GM18870 (cell line): ENCODE data around the gene OTOG.

ENCODE experiments used
- ATAC-seq: cut with Tn5 transposase; IDR thresholded peaks from one replicate; pipeline ENCODE4 v1.9.1; 2021; ENCODE audit warnings: moderate library complexity; ENCODE audit not compliant: unreplicated experiment

Gene OTOG

DNA sequence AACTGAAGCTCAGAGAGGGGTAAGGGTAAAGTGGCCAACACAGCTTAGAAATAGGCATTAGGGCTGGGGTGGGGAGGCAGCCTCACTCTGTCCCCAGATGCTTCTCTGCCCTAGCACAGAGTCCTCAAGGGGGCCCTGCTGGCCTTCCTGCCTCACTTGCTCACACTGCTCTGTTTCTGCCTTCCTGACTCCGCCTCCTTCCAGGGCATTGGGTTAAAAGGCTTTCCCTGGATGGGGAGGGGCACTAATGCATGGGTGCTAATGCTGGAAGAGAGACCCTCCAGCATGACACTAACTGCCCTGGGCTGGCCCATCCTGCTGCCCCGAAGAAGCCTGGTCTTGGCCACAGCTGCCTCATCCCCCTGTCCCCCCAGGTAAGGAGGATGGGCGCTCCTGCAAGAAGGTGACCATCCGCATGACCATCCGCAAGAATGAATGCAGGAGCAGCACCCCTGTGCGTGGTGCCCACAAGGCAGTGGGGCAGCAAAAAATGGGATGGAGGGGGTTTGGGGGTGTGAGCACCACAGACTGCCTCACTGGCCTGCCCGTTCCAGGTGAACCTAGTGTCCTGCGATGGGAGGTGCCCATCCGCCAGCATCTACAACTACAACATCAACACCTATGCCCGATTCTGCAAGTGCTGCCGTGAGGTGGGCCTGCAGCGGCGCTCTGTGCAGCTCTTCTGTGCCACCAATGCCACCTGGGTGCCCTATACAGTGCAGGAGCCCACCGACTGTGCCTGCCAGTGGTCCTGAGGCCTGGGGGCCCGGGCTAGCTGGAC, 98.3 kb downstream of the OTOG start:
- no peak for ATAC-seq

DNA sequence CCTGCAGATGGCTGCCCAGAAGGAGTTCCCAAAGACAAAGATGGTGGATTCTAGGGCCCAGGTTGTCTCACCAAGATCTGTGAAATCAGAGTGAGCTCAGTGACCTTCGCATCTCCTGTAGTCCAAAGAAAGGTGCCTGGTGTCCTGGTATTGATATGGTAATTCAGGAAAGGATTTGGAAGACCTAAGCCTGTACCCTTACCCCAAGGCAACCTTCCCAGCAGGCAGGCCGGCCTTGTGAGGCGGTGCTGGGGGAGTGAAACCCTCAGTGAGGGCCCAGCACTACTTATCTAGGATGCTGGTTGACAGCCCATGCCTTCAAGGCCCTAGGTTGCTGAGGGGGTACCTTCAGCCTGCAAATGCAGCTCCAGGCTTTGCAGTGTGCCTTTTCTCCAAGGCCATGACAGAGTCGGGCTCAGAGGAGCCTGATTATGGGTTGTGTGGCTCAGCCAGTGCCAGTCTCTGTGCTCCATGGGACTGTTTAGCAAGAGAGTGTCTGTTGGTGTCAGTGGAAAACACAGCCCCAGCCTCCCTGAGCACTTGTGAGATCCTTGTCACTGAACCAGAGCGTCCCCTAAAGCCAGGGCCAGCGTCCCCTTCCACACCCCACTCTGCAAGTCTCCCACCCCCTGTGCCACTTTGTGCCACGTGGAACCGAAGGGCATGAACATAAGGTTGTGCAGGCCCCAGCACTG, 99.5 kb downstream of the OTOG start:
- ATAC-seq = no peak

DNA sequence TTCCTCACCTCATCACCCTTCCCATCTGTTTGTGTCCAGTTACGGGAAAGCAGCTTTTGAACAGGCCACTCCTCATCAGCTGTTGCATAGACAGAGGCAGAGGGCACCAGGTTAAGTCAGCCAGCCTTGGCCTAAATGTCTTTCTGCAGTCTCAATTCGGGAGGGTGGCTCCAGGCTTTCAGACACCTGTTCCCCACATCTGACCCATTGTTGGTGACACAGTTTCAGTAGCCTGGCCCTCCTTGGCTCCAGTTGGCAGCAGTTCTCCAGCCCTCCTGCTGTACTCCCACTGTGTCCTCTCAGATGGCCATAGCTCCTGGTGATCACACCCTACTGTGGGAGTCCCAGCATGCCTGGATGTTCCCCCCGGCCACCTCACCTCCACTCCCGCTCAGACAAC, 101.5 kb downstream of the OTOG start:
- ATAC-seq = no peak

DNA sequence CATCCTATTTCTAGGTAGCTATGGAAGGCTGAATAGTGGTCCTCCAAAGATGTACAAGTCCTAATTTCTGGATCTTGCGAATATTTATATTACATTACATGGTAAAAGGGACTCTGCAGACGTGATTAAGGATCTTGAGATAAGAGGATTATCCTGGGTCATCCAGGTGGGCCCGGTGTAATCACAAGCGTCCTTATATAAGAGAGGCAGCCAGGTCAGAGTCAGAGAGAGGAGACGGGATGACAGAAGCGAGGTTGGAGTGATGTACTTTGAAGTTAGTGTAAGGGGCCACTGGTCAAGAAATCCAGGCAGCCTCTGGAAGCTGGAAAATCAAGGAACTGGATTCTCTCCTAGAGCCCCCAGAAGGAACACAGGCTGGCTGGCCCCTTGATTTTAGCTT, 102.2 kb downstream of the OTOG start:
- ATAC-seq = no peak

DNA sequence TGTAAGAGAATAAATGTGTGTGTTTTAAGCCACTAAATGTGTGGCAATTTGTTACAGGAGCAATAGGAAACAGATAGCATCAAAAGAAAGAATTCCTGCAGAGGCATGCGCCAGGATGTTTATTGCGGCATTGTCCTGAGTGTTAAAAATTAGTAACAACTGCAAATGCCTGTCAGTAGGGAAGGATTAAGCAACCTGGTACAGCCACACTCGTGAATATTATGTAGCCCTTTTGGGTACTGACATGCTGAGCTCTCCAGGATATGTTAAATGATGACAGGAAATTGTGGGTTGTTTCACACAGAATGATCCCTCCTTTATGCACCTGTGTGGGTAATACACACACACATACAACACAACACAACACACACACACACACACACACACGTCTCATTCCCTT, 102.6 kb downstream of the OTOG start:
- ATAC-seq = no peak

DNA sequence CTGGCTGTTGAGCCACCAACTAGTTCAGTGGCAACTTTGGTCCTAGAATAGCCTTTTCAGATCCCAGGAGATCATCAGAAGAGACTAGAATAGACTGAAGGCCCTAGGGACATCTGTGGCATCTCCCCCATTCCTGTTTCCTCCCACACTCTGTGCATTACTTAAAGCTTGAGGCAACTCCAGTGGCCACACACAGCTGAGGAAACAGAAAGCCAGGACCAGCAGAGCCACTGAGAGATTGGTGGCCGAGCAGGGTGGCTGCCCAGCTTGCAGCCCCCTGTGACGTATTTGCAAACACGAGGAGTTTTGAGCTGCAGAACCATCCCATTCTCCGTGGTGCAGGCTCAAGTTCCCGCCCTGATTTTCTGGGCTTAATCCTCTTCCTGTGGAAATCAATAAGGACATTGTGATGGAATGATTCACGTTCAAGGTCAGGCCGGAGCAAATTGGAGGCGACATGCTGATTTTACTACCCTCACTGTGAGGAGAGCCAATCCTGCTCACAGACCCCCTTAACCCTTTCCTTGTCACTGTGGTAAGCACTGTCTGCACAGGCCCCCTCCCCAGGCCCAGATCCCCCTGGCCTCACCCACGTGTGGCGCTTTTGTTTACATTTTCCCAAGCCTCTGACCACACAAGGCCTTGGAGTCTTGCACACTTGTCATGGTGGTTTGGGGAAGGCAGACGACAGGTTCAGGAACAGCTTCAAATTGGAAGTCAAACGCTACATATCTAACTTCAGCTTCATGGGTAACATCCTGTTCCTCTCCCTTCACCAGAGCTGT, 103.3 kb downstream of the OTOG start:
- no peak for ATAC-seq

DNA sequence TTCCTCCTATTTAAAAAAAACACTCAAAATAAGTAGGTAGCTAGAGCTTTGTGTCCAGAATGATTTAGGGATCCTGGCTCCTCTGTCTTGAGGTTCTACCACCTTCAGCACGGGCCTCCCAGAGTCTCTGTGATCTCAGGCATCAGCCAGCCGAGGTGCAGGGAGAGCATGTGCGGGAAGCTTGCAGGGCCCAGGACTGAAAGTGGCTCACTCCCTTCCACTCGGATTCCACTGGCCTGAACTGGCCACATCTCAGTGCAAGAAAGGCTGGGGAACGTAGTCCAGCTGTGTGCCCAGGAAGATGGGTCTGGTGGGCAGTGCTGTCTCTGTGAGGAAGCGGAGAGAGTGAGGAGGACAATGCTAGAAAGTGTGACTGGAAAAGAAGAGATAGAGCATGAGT, 104.0 kb downstream of the OTOG start:
- no peak for ATAC-seq

DNA sequence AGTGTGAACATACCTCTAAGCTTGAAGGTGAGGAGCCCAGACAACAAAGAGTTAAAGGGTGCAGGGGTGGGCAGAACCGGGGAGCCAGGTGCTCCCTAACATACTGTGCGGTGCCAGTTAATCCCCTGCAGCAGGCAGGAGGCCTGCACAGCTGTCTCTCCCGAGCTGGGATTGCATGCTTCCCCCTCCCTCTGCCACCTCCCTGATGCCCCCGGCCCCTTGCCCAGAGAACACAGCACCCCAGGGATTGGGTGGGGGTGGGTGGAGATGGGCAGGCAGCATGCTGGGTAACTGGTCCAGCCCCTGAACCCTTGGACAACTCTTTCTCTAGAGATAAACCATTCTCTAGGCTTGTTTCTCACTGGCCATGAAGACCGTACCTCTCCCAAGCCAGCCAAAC, 104.6 kb downstream of the OTOG start:
- no peak for ATAC-seq

DNA sequence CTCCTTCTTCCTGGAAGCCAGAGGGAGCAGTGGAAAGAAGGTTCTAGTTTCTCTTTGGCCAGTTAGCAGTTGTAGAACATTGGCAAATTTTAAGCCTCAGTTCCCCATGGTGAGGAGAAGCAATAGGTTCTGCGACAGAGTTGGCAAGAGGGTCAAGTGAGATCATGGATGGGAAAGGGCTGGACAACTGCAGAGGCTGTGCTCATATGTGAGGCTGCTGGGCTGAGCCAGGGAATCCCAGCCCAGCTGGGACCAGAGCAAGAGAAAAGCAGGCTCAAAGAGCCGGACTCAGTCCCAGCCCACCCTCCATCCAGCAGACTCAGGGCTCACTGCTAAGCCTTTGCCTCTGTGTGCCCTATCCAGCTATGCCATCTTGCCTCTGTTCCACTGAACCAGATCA, 105.5 kb downstream of the OTOG start:
- no peak for ATAC-seq

DNA sequence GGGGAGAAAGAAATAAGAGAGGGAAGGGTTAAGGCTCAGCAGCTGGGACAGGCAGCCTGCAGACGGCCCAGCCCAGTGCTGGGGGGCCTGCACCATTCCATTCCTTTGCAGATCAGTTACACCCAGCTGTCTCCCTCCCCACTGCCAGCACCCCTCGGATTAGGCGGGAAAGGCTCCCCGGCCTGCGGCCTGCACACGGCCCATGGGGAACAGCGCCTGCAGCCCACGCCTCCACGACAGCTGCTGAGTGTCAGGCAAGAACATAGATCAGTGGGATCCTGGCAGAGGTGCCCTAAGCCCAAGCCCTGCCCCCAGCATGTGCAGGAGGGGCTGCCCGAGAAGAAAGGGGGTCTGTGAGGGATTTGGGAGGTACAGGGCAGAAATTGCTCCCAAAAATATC, 106.6 kb downstream of the OTOG start:
- no peak for ATAC-seq

DNA sequence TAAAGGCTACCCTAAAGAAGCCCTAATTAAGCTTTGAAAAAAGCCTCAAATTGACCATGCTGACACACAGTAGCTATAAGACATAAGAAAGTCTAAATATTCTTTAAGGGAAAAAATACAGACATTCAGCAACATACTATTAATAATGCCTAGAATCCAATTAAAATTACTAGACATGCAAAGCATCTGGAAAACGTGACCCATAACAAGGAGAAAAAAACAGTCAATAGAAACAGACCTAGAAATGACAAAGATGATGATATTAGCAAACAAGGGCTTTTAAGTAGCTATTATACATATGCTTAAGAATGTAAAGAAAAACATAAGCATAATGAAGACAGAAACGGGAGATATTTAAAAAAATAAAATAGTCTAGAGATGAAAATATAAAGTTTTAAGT, 108.6 kb downstream of the OTOG start:
- ATAC-seq = no peak

DNA sequence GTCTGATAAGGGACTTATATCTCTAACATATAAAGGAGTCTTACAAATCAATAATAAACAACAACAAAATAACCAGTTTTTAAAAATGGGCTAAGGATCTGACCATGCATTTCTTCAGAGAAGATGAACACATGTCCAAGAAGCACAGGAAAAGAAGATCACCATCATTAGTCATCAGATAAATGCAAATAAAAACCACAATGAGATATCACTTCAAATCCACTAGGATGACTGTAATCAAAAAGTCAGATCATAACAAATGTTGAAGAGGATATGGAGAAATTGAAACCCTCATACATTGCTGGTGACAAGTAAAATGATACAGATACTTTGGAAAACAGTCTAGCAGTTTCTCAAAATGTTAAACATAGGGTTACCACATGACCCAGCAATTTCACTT, 111.2 kb downstream of the OTOG start:
- no peak for ATAC-seq

DNA sequence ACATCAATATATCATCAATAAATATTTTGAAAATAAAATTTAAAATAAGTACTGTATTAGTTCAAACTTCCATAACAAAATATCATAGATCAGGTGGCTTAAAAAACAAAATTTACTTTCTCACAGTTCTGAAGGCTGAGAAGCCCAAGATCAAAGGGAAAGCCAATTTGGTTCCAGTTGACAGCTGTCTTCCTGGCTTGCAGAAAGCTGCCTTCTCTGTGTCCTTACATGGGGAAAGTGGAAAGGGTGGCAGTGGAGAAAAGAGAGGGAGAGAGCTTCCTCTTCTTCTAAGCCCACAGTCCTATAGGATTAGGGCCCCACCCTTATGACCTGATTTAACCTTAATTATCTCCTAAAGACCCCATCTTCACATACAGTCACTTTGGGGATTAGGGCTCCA, 121.1 kb downstream of the OTOG start:
- no peak for ATAC-seq

DNA sequence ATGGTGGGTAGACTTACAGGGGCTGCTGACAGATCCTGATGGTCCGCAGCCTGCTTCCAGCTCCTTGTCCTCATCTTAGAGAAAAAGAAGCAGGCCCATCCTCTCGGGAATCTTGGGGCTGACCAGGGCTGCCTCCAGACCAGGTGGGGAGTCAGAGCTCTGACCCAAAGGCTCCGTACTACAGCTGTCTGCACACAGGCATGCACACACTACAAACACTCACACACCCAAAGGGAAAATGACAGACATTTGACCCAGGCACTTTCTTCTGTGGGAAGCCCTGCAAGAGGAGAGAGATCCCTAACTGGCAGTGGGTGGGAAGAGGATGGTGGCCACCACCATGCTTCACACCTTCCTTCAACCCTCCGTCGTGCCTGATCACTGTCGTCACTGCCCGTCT, 125.4 kb downstream of the OTOG start:
- ATAC-seq = no peak

DNA sequence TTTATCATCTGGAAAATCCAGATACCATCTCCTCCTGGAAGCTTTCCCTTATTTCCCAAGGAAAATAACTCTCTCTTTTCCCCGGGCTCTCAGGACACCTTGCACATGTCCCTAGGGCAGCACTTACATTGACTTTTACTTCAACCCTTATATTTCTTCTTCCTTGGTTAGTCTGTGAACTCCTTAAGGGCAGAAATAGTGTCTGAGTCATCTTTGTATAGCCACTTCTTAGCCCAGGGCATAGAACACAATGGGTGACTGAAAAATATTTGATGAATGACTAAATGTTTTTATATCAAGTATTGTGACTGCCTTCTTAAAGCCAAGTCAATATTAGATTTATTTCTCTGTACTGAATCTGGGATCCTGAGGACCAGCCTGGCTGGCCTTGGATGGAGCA, 126.9 kb downstream of the OTOG start:
- no peak for ATAC-seq

DNA sequence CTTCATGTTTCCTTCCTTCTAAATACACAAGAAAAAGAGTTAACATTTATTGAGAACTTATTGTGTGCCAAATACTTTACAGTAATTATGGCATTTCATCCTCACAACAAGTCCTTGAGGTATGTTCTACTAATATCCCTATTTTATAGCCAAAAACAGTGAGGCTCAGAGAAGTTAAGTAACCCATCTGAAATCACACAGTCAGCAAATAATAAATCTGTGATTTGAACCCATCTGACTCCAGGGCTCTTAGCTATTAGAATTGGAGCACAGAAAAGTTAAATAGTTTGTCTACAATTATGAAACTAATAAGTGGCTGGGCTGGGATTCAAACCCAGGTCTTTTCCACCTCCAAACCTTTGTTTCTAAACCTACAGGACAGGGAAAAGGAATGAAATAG, 135.8 kb downstream of the OTOG start:
- no peak for ATAC-seq

DNA sequence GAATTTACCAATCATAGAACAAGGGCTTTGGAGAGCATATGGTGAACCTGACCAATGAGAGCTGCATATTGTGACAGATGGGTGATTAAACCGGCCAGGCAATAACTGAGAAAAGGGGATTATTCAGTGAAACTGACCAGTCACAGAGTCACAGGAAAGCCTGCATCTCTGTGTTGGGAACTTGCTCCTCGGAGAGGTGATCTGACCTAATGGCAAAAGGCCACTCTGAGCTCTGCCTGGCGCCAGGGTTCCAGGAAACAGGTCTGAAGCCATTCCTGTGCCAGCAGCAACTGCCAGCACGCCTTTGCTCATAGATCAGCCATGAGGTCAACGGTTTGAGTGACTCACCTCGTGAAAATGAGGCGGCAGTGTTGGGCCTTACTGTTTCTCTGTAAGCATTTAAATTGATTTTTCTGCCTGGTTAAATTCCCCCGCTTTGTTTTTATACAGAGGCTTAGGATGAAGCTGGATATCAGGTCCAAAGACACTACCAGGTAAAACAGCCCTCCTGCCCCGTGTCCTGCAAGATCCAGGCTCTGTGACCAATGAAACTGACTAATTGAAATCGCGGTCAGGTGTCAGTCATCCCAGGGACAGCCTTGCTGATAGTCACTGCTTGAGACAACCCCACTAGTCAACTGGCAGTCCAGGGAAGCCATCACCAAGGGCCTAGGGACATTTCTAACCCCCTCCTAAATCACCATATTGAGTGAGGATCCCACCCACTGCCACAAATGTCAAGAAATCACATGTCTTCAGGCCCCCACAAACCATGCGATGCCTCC, 136.5 kb downstream of the OTOG start:
- ATAC-seq = no peak

DNA sequence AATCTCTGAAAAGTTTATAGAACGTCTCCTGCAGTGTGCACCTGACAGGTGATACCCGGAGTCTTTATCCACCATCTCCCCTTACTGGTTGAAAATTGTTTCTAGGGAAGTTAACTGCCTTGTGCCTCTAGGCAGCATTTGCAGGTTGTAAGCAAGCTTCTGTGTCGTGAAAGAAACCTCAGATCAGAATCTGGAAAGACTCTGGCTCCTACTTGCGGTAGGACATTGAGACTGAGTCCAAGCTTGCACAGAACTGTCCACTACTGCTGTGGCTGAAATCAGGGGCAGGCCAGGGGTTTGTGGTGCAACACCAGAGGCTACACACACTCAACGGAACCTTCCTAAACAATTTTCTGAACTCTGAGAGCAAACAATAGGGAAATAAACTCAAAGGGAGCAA, 137.5 kb downstream of the OTOG start:
- no peak for ATAC-seq

DNA sequence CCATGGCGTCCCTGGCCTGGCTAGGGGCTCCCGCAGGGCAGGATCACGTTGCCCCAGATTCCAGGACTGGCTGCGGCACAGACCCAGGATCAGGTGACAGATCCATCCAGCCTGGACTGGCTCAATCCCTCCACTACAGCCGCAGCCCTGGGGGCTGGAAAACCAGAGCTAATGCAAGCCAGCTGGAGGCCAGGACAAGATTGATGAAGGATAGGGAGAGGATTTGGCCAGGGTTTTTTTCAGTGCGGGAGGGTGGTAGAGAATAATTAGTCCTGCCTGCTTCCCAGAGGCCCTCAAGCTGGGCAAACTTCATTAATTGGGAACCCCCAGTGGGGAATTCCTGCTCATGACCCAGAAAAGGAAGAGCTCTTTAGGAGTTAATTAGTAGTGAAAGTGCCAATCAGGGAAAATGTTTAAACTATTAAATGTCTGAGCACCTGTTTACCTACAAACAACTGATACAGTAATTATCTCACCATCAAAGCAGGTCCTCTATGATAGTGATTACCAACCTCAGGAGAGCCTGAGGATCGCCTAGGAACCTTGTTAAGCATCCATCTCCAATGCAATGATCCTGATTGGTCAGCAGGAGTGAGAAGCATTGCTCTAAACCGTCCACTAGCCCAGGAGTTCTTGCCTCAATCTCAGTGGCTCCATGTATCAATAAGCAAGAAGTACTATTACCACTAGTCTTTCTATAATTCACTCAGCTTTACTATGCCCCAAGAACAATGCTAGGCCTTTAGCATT, 139.3 kb downstream of the OTOG start:
- no peak for ATAC-seq

DNA sequence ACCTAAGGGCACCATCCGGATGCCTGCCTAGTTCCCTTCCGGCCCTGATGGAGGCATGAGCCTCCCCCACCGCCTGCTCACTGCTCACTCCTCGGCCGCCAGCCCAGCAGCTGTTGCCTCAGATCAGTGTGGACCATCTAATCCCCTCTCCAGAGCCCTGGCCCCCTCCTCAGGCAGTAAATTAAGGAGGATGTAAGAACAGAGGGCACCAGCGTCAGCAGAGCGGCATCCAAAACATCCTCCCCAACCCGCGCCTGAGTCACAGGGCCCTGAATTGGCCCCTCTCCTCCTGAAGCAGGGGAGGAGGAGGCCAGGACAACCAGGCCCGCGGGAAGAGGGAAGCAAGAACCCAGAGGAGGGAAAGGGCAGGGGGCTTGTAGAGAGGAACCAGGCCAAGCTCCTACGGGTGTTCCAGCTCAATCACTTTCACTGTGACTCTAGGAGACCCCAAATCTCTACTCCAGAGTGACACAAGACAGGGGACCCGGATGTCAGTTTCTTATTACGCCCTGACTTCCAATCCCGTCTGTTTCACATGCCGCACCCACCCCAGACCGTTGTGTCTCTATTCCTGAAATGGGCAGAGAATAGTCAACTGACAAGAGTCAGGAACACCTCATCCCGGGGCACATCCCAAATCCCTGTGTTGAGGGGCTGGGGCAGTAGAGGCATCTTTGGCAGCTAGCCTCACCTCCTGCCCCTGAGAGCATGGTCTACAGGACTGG, 141.0 kb downstream of the OTOG start:
- no peak for ATAC-seq
